CD14-positive monocyte (primary cell): ENCODE measurements around the gene LRPPRC. TPM values are rescaled to one million over a fixed set of nuclear protein-coding genes. Genes with fewer than 3 reads are reported as not detected.
"Not testable (repeated sequence)": the region's sequence is repeated elsewhere in the genome, so short reads cannot be mapped to it uniquely, and the experiment has no call there.

ENCODE experiments used
- DNase-seq, 3 donors: peaks; one replicate each; pipeline ENCODE4 v3.0.0-alpha.2; 2011 to 2022
- H2AFZ ChIP-seq: 2 replicates; pipeline ENCODE4 v1.6.0; 2012; ENCODE audit warnings: mild to moderate bottlenecking, low read depth, low read length, inconsistent platforms; ENCODE audit not compliant: insufficient read depth, poor library complexity, severe bottlenecking
- H3K27ac ChIP-seq, 2 donors: 1 replicate in 1 of 2; 2 replicates in 1 of 2; pipeline ENCODE4 v1.5.1; 2012 to 2013; ENCODE audit warnings: low read length in 2 of 2, control low read depth in 1 of 2, inconsistent platforms in 1 of 2, low read depth in 1 of 2, mild to moderate bottlenecking in 1 of 2
- H3K27me3 ChIP-seq, 2 donors: one replicate each; pipeline versions ENCODE4 v1.6.0 to v1.6.1; 2011 to 2013; ENCODE audit warnings: low read length in 2 of 2; ENCODE audit not compliant: control insufficient read depth in 2 of 2, insufficient read depth in 2 of 2
- H3K36me3 ChIP-seq, 2 donors: replicated peaks in 1 of 2; 1 replicate in 1 of 2; 2 replicates in 1 of 2; pipeline versions ENCODE4 v1.5.1 to v1.6.1; 2012 to 2013; ENCODE audit warnings: low read length in 2 of 2, control low read depth in 1 of 2, inconsistent platforms in 1 of 2, mild to moderate bottlenecking in 1 of 2; ENCODE audit not compliant: insufficient read depth in 2 of 2, control insufficient read depth in 1 of 2
- H3K4me1 ChIP-seq, 2 donors: 1 replicate in 1 of 2; 2 replicates in 1 of 2; pipeline versions ENCODE4 v1.5.1 to v1.6.1; 2012 to 2013; ENCODE audit warnings: low read length in 2 of 2, control low read depth in 1 of 2, inconsistent platforms in 1 of 2, mild to moderate bottlenecking in 1 of 2, moderate library complexity in 1 of 2; ENCODE audit not compliant: insufficient read depth in 2 of 2, control insufficient read depth in 1 of 2
- H3K4me2 ChIP-seq: replicated peaks from 2 replicates; pipeline ENCODE3; 2012; ENCODE audit warnings: low read length, moderate library complexity, mild to moderate bottlenecking; ENCODE audit not compliant: poor library complexity, severe bottlenecking; ENCODE audit errors: extremely low read depth
- H3K4me3 ChIP-seq, 3 experiments: fragments of 200-600 bp in 1 of 3; sonication (generic) in 1 of 3; replicated peaks in 1 of 3; 1 replicate in 2 of 3; 2 replicates in 1 of 3; pipeline ENCODE4 v1.5.1; 2011 to 2013; ENCODE audit warnings: low read length in 3 of 3, mild to moderate bottlenecking in 3 of 3, control low read depth in 2 of 3, low read depth in 2 of 3, inconsistent platforms in 1 of 3, moderate library complexity in 1 of 3
- H3K79me2 ChIP-seq: 2 replicates; pipeline ENCODE4 v1.6.0; 2012; ENCODE audit warnings: mild to moderate bottlenecking, control low read depth, inconsistent platforms, low read length, moderate library complexity; ENCODE audit not compliant: insufficient read depth
- H3K9ac ChIP-seq: 2 replicates; pipeline ENCODE4 v1.6.0; 2017; ENCODE audit warnings: low read length, mild to moderate bottlenecking; ENCODE audit not compliant: insufficient read depth, poor library complexity, severe bottlenecking
- H3K9me3 ChIP-seq, 2 donors: replicated peaks in 1 of 2; 1 replicate in 1 of 2; 2 replicates in 1 of 2; pipeline versions ENCODE4 v1.5.1 to v1.6.1; 2012 to 2013; ENCODE audit warnings: low read length in 2 of 2, control low read depth in 1 of 2; ENCODE audit not compliant: control insufficient read depth in 1 of 2, insufficient read depth in 1 of 2
- H4K20me1 ChIP-seq: 2 replicates; pipeline ENCODE4 v1.6.0; 2012; ENCODE audit warnings: mild to moderate bottlenecking, low read length, control low read depth, moderate library complexity; ENCODE audit not compliant: insufficient read depth
- H3K27ac Mint-ChIP-seq, 7 donors: one replicate each; pipeline ENCODE4 v1.8.0; 2020; ENCODE audit warnings: mild to moderate bottlenecking in 7 of 7, mixed read lengths in 7 of 7, moderate library complexity in 6 of 7, inconsistent platforms in 2 of 7
- H3K27me3 Mint-ChIP-seq, 3 donors: one replicate each; pipeline ENCODE4 v1.8.0; 2021 to 2022; ENCODE audit warnings: low read depth in 3 of 3, mild to moderate bottlenecking in 3 of 3, mixed read lengths in 3 of 3, moderate library complexity in 3 of 3, inconsistent platforms in 1 of 3
- H3K36me3 Mint-ChIP-seq, 2 donors: one replicate each; pipeline ENCODE4 v1.8.0; 2020; ENCODE audit warnings: mixed read lengths in 2 of 2, inconsistent platforms in 1 of 2, mild to moderate bottlenecking in 1 of 2
- H3K4me1 Mint-ChIP-seq: one replicate; pipeline ENCODE4 v1.8.0; 2020; ENCODE audit warnings: mild to moderate bottlenecking, mixed read lengths
- H3K4me3 Mint-ChIP-seq, 2 donors: one replicate each; pipeline ENCODE4 v1.8.0; 2020; ENCODE audit warnings: mild to moderate bottlenecking in 2 of 2, mixed read lengths in 2 of 2, moderate library complexity in 1 of 2
- H3K9me3 Mint-ChIP-seq, 7 donors: one replicate each; pipeline ENCODE4 v1.8.0; 2020 to 2022; ENCODE audit warnings: mixed read lengths in 7 of 7, mild to moderate bottlenecking in 6 of 7, moderate library complexity in 6 of 7, inconsistent platforms in 2 of 7
- CTCF ChIP-seq: fragments of 200-600 bp; IDR thresholded peaks from one replicate; pipeline ENCODE4 v1.8.0; 2022; ENCODE audit warnings: antibody characterized with exemption, mild to moderate bottlenecking
- WGBS: methylation state at CpG from one replicate; pipeline ENCODE4 v1.1.5; 2013; ENCODE audit warnings: missing lambda C conversion rate; ENCODE audit not compliant: insufficient coverage; 5-methylcytosine and 5-hydroxymethylcytosine counted together
- intact Hi-C, 2 donors: fragments of 100-400 bp; cut with micrococcal nuclease; formaldehyde crosslinking; loops; one replicate each; pipeline versions ENCODE4 v1.15.0 to v1.15.1; 2023
- polyA plus RNA-seq, 3 donors: library from polyadenylated mRNA; depleted of rRNA in 1 of 3; unstranded in 2 of 3; stranded (reverse) in 1 of 3; fragments of 300-500 nt in 2 of 3; fragments of >200 nt in 1 of 3; fragmentation: Illumina TruSeq in 2 of 3; gene quantifications; 1 replicate in 2 of 3; 2 replicates in 1 of 3; pipeline ENCODE4 v1.2.3, GENCODE V29; 2012 to 2021

LRPPRC gene
- polyA plus RNA-seq, 3 donors = 15.5 to 25.0 (median 24.8) TPM

- DNase-seq = no peak
- WGBS = no CpG with 5 or more reads among the region's 6 CpGs
- Histone ChIP-seq H3K27me3 (no peaks in the 10 kb centered on the region), H3K4me2 (no peak overlapping the region), H2AFZ (no peak overlapping the region), H3K27ac (no peak overlapping the region), H3K4me3 (no peak overlapping the region), H3K36me3 (no peaks in the 10 kb centered on the region), H3K9me3 (no peaks in the 10 kb centered on the region), H3K9ac (no peak overlapping the region), H4K20me1 (no peaks in the 10 kb centered on the region), H3K4me1 (no peaks in the 10 kb centered on the region), H3K79me2 (no peaks in the 10 kb centered on the region)
- H3K27me3 Mint-ChIP-seq = peaks cover 0 to 11% (median 3%) of the 10 kb centered on the region in 3 donors
- no peaks in the 10 kb centered on the region for H3K36me3 Mint-ChIP-seq
- H3K9me3 Mint-ChIP-seq = no peaks in the 10 kb centered on the region
- H3K4me3 Mint-ChIP-seq = no peak overlapping the region
- no peak for TF ChIP-seq CTCF
- intact Hi-C loops = no loop called here
- H3K27ac Mint-ChIP-seq = no peak overlapping the region
- no peaks in the 10 kb centered on the region for H3K4me1 Mint-ChIP-seq
Measured at GRCh38 chr2:44016282-44016681, 20.5 kb upstream of the LRPPRC start.

GRCh38 chr2:44015239-44015638 is 19.4 kb upstream of the LRPPRC start:
- H3K4me1 Mint-ChIP-seq = no peaks in the 10 kb centered on the region
- H3K27ac ChIP-seq = no peak overlapping the region
- no peaks in the 10 kb centered on the region for H3K79me2 ChIP-seq
- no peaks in the 10 kb centered on the region for H3K36me3 Mint-ChIP-seq
- H3K27me3 ChIP-seq = no peaks in the 10 kb centered on the region
- no peaks in the 10 kb centered on the region for H3K9me3 Mint-ChIP-seq
- H3K27ac Mint-ChIP-seq = no peak overlapping the region
- no peak overlapping the region for H3K4me3 ChIP-seq
- H3K36me3 ChIP-seq = no peaks in the 10 kb centered on the region
- H3K27me3 Mint-ChIP-seq = peaks cover 4 to 12% (median 5%) of the 10 kb centered on the region in 3 donors
- 93% methylated on average over 3 of the region's 4 CpGs for WGBS
- no peak overlapping the region for H3K4me2 ChIP-seq
- H3K4me3 Mint-ChIP-seq = no peak overlapping the region
- H2AFZ ChIP-seq = no peak overlapping the region
- TF ChIP-seq CTCF = no peak
- no peak for DNase-seq
- H4K20me1 ChIP-seq = no peaks in the 10 kb centered on the region
- H3K4me1 ChIP-seq = no peaks in the 10 kb centered on the region
- intact Hi-C loops = no loop called here
- no peak overlapping the region for H3K9ac ChIP-seq
- no peaks in the 10 kb centered on the region for H3K9me3 ChIP-seq

- H3K27ac Mint-ChIP-seq, intact Hi-C loops, H3K9me3 ChIP-seq, H3K9me3 Mint-ChIP-seq, H3K9ac ChIP-seq, H4K20me1 ChIP-seq, H3K27me3 ChIP-seq, H3K4me2 ChIP-seq, H3K27ac ChIP-seq, DNase-seq, H3K36me3 Mint-ChIP-seq, H3K4me3 ChIP-seq, H3K4me1 Mint-ChIP-seq, H3K4me3 Mint-ChIP-seq, H3K4me1 ChIP-seq, H2AFZ ChIP-seq, H3K36me3 ChIP-seq, H3K79me2 ChIP-seq: not testable (repeated sequence)
- peaks cover 6 to 12% (median 7%) of the 10 kb centered on the region in 3 donors for H3K27me3 Mint-ChIP-seq
- 80% methylated on average over 1 of the region's 3 CpGs for WGBS
Measured at GRCh38 chr2:44013205-44013604, 17.4 kb upstream of the LRPPRC start.
